GM10847 (cell line): Measurements from ENCODE around the gene CYP4F22.

Source experiments
- POLR2A ChIP-seq: IDR thresholded peaks from 2 replicates; pipeline ENCODE4 v1.6.1; 2011; ENCODE audit not compliant: insufficient read length; ENCODE audit errors: extremely low read depth

The CYP4F22 gene

GRCh38 chr19:15508035-15508710 is at the start of gene CYP4F22:
Gene CYP4F22 (plus strand): TSS chr19:15508525. CDS start chr19:15525337, 16,812 bp downstream.
- no peak for TF ChIP-seq POLR2A

- TF ChIP-seq POLR2A: no peak
These were observed 46.6 kb upstream of the CYP4F22 start for GRCh38 chr19:15461694-15462093.

- TF ChIP-seq POLR2A: peak; percentile 28
These were observed 44.4 kb upstream of the CYP4F22 start for GRCh38 chr19:15463861-15464371.

GRCh38 chr19:15464394-15465385 is 43.6 kb upstream of the CYP4F22 start, which contains the start of gene RASAL3:
Gene RASAL3 (minus strand): TSS chr19:15464544. CDS start chr19:15464358, 186 bp downstream.
- peak; percentile 63 for TF ChIP-seq POLR2A

- TF ChIP-seq POLR2A: no peak
These were observed 41.2 kb upstream of the CYP4F22 start for GRCh38 chr19:15466851-15467733.

- no peak for TF ChIP-seq POLR2A
These were observed 40.6 kb upstream of the CYP4F22 start for GRCh38 chr19:15467734-15468214.

- TF ChIP-seq POLR2A: no peak
These were observed 39.4 kb upstream of the CYP4F22 start for GRCh38 chr19:15468675-15469512.

- no peak for TF ChIP-seq POLR2A
These were observed 38.6 kb upstream of the CYP4F22 start for GRCh38 chr19:15469513-15470297.

GRCh38 chr19:15471639-15472101 is 36.7 kb upstream of the CYP4F22 start:
- TF ChIP-seq POLR2A: no peak

GRCh38 chr19:15475169-15475568 is 33.2 kb upstream of the CYP4F22 start:
- TF ChIP-seq POLR2A: no peak

- no peak for TF ChIP-seq POLR2A
These were observed 32.7 kb upstream of the CYP4F22 start for GRCh38 chr19:15475611-15476010.

GRCh38 chr19:15476325-15476724 is 32.0 kb upstream of the CYP4F22 start:
- TF ChIP-seq POLR2A: no peak
